Mesothelial cell of epicardium (in vitro differentiated cells): Measurements from ENCODE around the gene PCCA. TPM values are rescaled to one million over a fixed set of nuclear protein-coding genes. Genes with fewer than 3 reads are reported as not detected.

Experiments used
- DNase-seq, 2 experiments: peaks; one replicate each; pipeline ENCODE4 v3.0.0; 2021; ENCODE audit warnings: low spot score in 2 of 2; ENCODE audit not compliant: unreplicated experiment in 2 of 2
- H3K27ac Mint-ChIP-seq: 2 replicates; pipeline ENCODE4 v1.8.0; 2021; ENCODE audit warnings: mixed read lengths
- H3K27me3 Mint-ChIP-seq: 2 replicates; pipeline ENCODE4 v1.8.0; 2021; ENCODE audit warnings: low read depth, mixed read lengths
- H3K36me3 Mint-ChIP-seq: 2 replicates; pipeline ENCODE4 v1.8.0; 2021; ENCODE audit warnings: mixed read lengths
- H3K4me1 Mint-ChIP-seq: 2 replicates; pipeline ENCODE4 v1.8.0; 2021; ENCODE audit warnings: mixed read lengths
- H3K4me3 Mint-ChIP-seq: 2 replicates; pipeline ENCODE4 v1.8.0; 2021; ENCODE audit warnings: mild to moderate bottlenecking, moderate library complexity, mixed read lengths
- H3K9me3 Mint-ChIP-seq: 2 replicates; pipeline ENCODE4 v1.8.0; 2021; ENCODE audit warnings: mixed read lengths
- total RNA-seq: library from RNA; stranded (reverse); gene quantifications from 3 replicates; pipeline ENCODE4 v1.2.1, GENCODE V29; 2021
- TF ChIP-seq, protein P1 (sequence below): fragments of 200-600 bp; sonication (generic); IDR thresholded peaks from one replicate; pipeline ENCODE4 v1.5.0; 2021; ENCODE audit warnings: antibody characterized with exemption; ENCODE audit not compliant: unreplicated experiment

The PCCA gene
- total RNA-seq, 1 donor from 2014 or later, result 41.6 TPM

DNA sequence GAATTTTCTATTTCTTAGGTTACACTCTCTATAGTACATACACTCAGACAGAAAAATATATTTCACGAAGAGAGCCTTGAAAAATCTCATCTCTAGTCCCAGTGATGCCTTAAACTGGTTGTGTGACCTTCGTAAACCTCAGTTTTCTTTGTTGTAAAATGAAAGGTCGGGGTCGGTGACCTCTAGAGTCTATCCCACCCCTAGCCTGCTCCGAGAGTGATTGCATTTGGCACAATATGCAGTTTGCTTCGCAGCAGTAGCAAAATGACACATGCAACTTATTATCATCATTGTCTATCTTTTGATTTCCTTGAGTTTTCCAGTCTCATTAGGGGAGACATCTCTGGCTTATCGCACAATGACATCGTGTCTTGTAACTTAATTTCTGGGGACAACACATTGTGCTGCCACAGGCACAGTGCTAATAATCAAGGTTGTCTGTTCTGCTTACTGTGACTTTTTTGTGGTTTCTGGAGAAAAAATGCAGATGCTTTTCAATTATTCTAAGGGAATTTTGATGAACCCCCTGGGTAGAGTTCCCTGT lies 384.7 kb downstream of the PCCA start:
- H3K4me1 Mint-ChIP-seq, result peaks cover 7% of the 10 kb centered on the region
- H3K4me3 Mint-ChIP-seq, result no peak overlapping the region
- H3K9me3 Mint-ChIP-seq, result no peaks in the 10 kb centered on the region
- TF ChIP-seq, protein P1, sequence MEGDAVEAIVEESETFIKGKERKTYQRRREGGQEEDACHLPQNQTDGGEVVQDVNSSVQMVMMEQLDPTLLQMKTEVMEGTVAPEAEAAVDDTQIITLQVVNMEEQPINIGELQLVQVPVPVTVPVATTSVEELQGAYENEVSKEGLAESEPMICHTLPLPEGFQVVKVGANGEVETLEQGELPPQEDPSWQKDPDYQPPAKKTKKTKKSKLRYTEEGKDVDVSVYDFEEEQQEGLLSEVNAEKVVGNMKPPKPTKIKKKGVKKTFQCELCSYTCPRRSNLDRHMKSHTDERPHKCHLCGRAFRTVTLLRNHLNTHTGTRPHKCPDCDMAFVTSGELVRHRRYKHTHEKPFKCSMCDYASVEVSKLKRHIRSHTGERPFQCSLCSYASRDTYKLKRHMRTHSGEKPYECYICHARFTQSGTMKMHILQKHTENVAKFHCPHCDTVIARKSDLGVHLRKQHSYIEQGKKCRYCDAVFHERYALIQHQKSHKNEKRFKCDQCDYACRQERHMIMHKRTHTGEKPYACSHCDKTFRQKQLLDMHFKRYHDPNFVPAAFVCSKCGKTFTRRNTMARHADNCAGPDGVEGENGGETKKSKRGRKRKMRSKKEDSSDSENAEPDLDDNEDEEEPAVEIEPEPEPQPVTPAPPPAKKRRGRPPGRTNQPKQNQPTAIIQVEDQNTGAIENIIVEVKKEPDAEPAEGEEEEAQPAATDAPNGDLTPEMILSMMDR, result no peak
- DNase-seq, result no peak
- no peak overlapping the region for H3K27ac Mint-ChIP-seq
- H3K36me3 Mint-ChIP-seq, result no peaks in the 10 kb centered on the region
- no peaks in the 10 kb centered on the region for H3K27me3 Mint-ChIP-seq

DNA sequence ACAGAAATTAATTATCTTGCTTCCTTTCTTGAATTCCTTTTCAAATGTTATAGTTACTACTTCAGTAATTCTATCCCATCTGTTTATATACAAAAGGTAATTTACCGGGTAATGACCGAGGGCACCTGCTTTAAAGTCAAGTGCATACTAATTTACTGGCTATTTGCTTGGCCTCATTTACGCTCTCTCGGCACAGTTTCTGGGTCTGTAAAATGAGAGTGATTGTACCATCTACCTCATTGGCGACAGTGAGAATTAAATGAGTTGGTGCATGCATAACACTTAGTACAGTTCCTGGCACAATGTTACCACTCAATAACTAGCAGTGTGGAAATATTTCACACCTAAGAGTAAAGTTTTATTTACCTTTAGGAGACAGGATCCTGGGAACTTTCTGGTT lies 388.1 kb downstream of the PCCA start:
- no peaks in the 10 kb centered on the region for H3K36me3 Mint-ChIP-seq
- TF ChIP-seq, protein P1, result no peak
- no peaks in the 10 kb centered on the region for H3K9me3 Mint-ChIP-seq
- H3K27ac Mint-ChIP-seq, result no peak overlapping the region
- no peak for DNase-seq
- H3K4me1 Mint-ChIP-seq, result peaks cover 7% of the 10 kb centered on the region
- no peaks in the 10 kb centered on the region for H3K27me3 Mint-ChIP-seq
- H3K4me3 Mint-ChIP-seq, result no peak overlapping the region

DNA sequence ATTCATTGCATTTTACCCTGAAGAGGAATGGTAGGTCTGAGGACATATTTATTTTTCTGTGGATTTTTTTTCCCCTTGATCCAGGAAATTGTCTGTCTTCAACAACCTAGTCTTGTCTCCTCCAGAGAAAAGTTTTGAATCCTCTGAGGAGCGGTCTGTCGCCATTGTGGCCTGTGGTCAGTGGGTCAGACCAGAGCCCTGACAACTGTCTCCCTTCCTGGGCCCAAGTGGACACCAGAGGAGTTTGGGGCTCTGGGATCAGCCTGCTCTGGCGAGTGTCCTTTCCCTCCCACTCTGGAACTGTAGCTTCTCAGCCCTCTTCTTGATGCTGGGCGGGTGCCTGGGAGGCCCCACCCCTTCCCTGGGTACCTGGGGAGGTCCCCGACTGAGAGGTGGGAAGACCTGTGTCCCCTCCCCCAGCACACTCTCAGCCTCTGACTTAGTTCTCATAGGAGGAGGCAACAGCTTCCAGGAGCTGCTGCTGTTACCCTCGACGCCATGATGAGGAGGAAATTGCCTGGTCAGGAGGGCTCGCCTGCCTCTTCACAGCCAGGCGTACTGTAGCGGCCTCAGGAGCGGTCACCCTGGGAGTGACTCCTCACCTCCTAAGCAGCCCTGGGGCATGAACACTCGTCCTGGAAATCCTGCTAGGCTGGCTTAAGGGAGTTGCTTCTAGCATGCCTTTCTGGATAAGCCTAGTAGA lies 389.4 kb downstream of the PCCA start:
- no peaks in the 10 kb centered on the region for H3K36me3 Mint-ChIP-seq
- TF ChIP-seq, protein P1, result no peak
- H3K4me1 Mint-ChIP-seq, result peaks cover 1% of the 10 kb centered on the region
- DNase-seq, result no peak
- H3K9me3 Mint-ChIP-seq, result no peaks in the 10 kb centered on the region
- H3K4me3 Mint-ChIP-seq, result no peak overlapping the region
- H3K27ac Mint-ChIP-seq, result no peak overlapping the region
- no peaks in the 10 kb centered on the region for H3K27me3 Mint-ChIP-seq

DNA sequence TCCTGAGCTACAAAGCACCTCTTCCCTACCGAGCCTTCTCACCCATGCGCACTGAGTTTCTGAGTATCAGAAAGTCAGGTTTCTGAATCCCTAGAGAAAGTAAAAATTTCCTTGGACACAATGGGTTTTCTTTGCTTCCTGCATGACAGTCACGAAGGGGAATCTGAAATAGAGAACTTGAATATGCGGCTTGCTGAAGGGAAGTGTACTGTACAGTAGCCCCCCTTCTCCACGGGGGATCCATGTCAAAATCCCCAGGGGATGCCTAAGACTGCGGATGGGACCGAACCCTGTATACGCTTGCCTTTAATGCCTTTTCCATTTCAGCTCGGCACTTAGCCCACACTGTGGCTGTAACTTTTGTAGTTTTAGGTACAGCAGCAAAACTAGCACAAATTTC lies 391.8 kb downstream of the PCCA start:
- no peak overlapping the region for H3K27ac Mint-ChIP-seq

DNA sequence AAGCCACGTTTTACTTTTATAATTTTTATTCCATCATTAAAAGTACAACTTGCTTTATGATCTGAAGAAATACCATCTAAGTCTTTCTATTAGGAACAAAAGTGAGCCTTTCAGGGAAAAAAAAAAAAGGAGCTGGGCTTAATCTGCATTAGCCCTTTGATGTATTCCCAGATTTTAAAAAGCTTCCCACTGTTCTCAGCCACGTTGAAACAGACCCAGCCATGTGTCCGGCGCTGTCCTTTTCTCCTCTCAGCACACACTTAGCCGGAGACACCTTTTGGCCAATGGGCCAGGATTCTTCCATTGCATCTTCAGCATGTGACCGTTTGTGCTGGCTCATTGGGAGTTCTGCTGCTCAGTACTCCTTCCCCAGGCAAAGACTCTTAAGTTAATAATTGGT lies 394.2 kb downstream of the PCCA start:
- H3K36me3 Mint-ChIP-seq, result no peaks in the 10 kb centered on the region
- no peak overlapping the region for H3K27ac Mint-ChIP-seq
- H3K27me3 Mint-ChIP-seq, result no peaks in the 10 kb centered on the region
- H3K4me3 Mint-ChIP-seq, result no peak overlapping the region
- DNase-seq, result no peak
- peaks cover 1% of the 10 kb centered on the region for H3K4me1 Mint-ChIP-seq
- H3K9me3 Mint-ChIP-seq, result no peaks in the 10 kb centered on the region
- TF ChIP-seq, protein P1, result no peak

More for the DNA sequence above, 391.8 kb downstream of the PCCA start:
- Mint-ChIP-seq H3K9me3 (no peaks in the 10 kb centered on the region), H3K4me3 (no peak overlapping the region), H3K4me1 (peaks cover 1% of the 10 kb centered on the region), H3K36me3 (no peaks in the 10 kb centered on the region), H3K27me3 (no peaks in the 10 kb centered on the region)
- DNase-seq, result no peak
- TF ChIP-seq, protein P1, result no peak
